Body of pancreas (tissue), 4 donors: ENCODE data around the gene ESRRA. TPM values are rescaled to one million over a fixed set of nuclear protein-coding genes. Genes with fewer than 3 reads are reported as not detected.
"Not testable (repeated sequence)": the region's sequence is repeated elsewhere in the genome, so short reads cannot be mapped to it uniquely, and the experiment has no call there.

Experiments used
- ATAC-seq: fragments of 150-250 bp; one replicate; pipeline ENCODE4 v1.9.1; 2016
- DNase-seq, 4 donors: peaks; one replicate each; pipeline ENCODE4 v3.0.0-alpha.2; 2019
- H3K27ac ChIP-seq, 4 donors: fragments of 200-600 bp; sonication (generic); 1 replicate in 3 of 4; 2 replicates in 1 of 4; pipeline versions ENCODE4 v1.5.1 to v1.6.1; 2016 to 2019; ENCODE audit warnings: mild to moderate bottlenecking in 1 of 4, mixed read lengths in 1 of 4, moderate library complexity in 1 of 4
- H3K27me3 ChIP-seq, 2 donors: fragments of 200-600 bp; sonication (generic); one replicate each; pipeline ENCODE4 v1.6.0; 2016; ENCODE audit warnings: mild to moderate bottlenecking in 1 of 2
- H3K36me3 ChIP-seq, 2 donors: fragments of 200-600 bp; sonication (generic); replicated peaks in 1 of 2; 2 replicates each; pipeline ENCODE4 v1.5.1; 2016; ENCODE audit warnings: low read depth in 2 of 2; ENCODE audit not compliant: insufficient read depth in 1 of 2
- H3K4me1 ChIP-seq: fragments of 200-600 bp; sonication (generic); one replicate; pipeline ENCODE4 v1.6.0; 2016
- H3K4me3 ChIP-seq, 2 donors: fragments of 200-600 bp; sonication (generic); 1 replicate in 1 of 2; 2 replicates in 1 of 2; pipeline ENCODE4 v1.5.1; 2016 to 2019
- H3K9me3 ChIP-seq, 3 donors: fragments of 200-600 bp; sonication (generic); 1 replicate in 2 of 3; 2 replicates in 1 of 3; pipeline ENCODE4 v1.5.1; 2016
- CTCF ChIP-seq, 7 experiments: fragments of 450-650 bp in 4 of 7; fragments of 200-600 bp in 3 of 7; sonication (generic) in 3 of 7; IDR thresholded peaks; one replicate each; pipeline ENCODE4 v1.5.1; 2016 to 2019; ENCODE audit warnings: antibody characterized with exemption in 7 of 7
- POLR2A ChIP-seq, 3 donors: fragments of 450-650 bp; IDR thresholded peaks; one replicate each; pipeline ENCODE4 v1.6.1; 2016; ENCODE audit warnings: antibody characterized with exemption in 3 of 3, mild to moderate bottlenecking in 2 of 3
- WGBS, 2 donors: methylation state at CpG; one replicate each; pipeline ENCODE4 v1.1.5; 2017; 5-methylcytosine and 5-hydroxymethylcytosine counted together
- intact Hi-C: fragments of 100-400 bp; cut with DNase I; formaldehyde crosslinking; loops from one replicate; pipeline ENCODE4 v1.15.1; 2023
- total RNA-seq, 2 donors: library from RNA; depleted of rRNA; stranded (reverse); fragments of >200 nt; gene quantifications; one replicate each; pipeline ENCODE4 v1.1.0, GENCODE V29; 2016

The ESRRA gene
- total RNA-seq, 2 donors from 2014 or later = 51.7 to 63.8 TPM

- no peaks in the 10 kb centered on the region for H3K36me3 ChIP-seq
- DNase-seq (peak; percentile 83 to 87 (median 84)), ATAC-seq (peak; percentile 36)
- H3K9me3 ChIP-seq = no peaks in the 10 kb centered on the region
- no peaks in the 10 kb centered on the region for H3K27me3 ChIP-seq
- intact Hi-C loops = no loop called here
- H3K4me3 ChIP-seq = peak overlapping the region; percentile 40 to 58
- peak overlapping the region; percentile 86 to 97 (median 94) for H3K27ac ChIP-seq
- TF ChIP-seq CTCF (IDR thresholded peaks at IDR 0.05) (peak in 4 of 7 experiments; percentile 26 to 32 (median 29)), POLR2A (IDR thresholded peaks at IDR 0.05) (peak; percentile 75 to 93 (median 92))
- peaks cover 28% of the 10 kb centered on the region for H3K4me1 ChIP-seq
- WGBS, 2 donors = 0% methylated on average over 26 to 54 of the region's 71 CpGs
These were observed 603 bp downstream of the ESRRA start for GRCh38 chr11:64305691-64306562.

- no peaks in the 10 kb centered on the region for H3K36me3 ChIP-seq
- ATAC-seq (no peak), DNase-seq (no peak)
- peaks cover 28% of the 10 kb centered on the region for H3K4me1 ChIP-seq
- TF ChIP-seq POLR2A (IDR thresholded peaks at IDR 0.05) (peak in 1 of 3 donors; percentile 1), CTCF (IDR thresholded peaks at IDR 0.05) (no peak)
- H3K9me3 ChIP-seq = no peaks in the 10 kb centered on the region
- H3K27ac ChIP-seq = peak overlapping the region; percentile 86 to 97 (median 94)
- peak overlapping the region; percentile 40 to 58 for H3K4me3 ChIP-seq
- 8 to 31% methylated on average over 5 to 9 of the region's 9 CpGs for WGBS, 2 donors
- intact Hi-C loops = no loop called here
- H3K27me3 ChIP-seq = no peaks in the 10 kb centered on the region
These were observed 1.2 kb downstream of the ESRRA start for GRCh38 chr11:64306563-64306875.

- ATAC-seq = no peak
- TF ChIP-seq CTCF (IDR thresholded peaks at IDR 0.05) (no peak), POLR2A (IDR thresholded peaks at IDR 0.05) (no peak)
- DNase-seq = peak; percentile 58 to 78 (median 73)
- H3K9me3 ChIP-seq = no peaks in the 10 kb centered on the region
- peak overlapping the region; percentile 40 to 58 for H3K4me3 ChIP-seq
- intact Hi-C loops = no loop called here
- H3K27ac ChIP-seq = peak overlapping the region; percentile 86 to 97 (median 94)
- H3K36me3 ChIP-seq = no peaks in the 10 kb centered on the region
- peaks cover 28% of the 10 kb centered on the region for H3K4me1 ChIP-seq
- H3K27me3 ChIP-seq = no peaks in the 10 kb centered on the region
- 22 to 57% methylated on average over 4 to 14 of the region's 15 CpGs for WGBS, 2 donors
These were observed 1.7 kb downstream of the ESRRA start for GRCh38 chr11:64306876-64307622.

- DNase-seq, H3K27ac ChIP-seq, H3K36me3 ChIP-seq, ATAC-seq, H3K27me3 ChIP-seq, intact Hi-C loops, H3K9me3 ChIP-seq, H3K4me3 ChIP-seq: not testable (repeated sequence)
- peaks cover 28% of the 10 kb centered on the region for H3K4me1 ChIP-seq
- 86 to 95% methylated on average over 5 of the region's 5 CpGs for WGBS, 2 donors
These were observed 2.5 kb downstream of the ESRRA start for GRCh38 chr11:64307795-64308194.

GRCh38 chr11:64312947-64313346, 7.6 kb downstream of the ESRRA start:
- whole genome bisulfite sequencing, 2 donors = 91 to 92% methylated on average over 10 of the region's 10 CpGs
- H3K4me3 ChIP-seq = no peak overlapping the region
- peak overlapping the region in 1 of 4 donors; percentile 10 for H3K27ac ChIP-seq
- no peak for ATAC-seq
- peaks cover 12% of the 10 kb centered on the region for H3K4me1 ChIP-seq
- no peak for DNase-seq
- TF ChIP-seq POLR2A (IDR thresholded peaks at IDR 0.05) (no peak), CTCF (IDR thresholded peaks at IDR 0.05) (no peak)
- peaks cover 0 to 3% of the 10 kb centered on the region in 2 donors for H3K36me3 ChIP-seq
- no peaks in the 10 kb centered on the region for H3K27me3 ChIP-seq
- no peaks in the 10 kb centered on the region for H3K9me3 ChIP-seq
- intact Hi-C loops = no loop called here
